Measurements from ENCODE around the gene MAP2K7. TPM values are rescaled to one million over a fixed set of nuclear protein-coding genes. Genes with fewer than 3 reads are reported as not detected.
"Not testable (repeated sequence)": the region's sequence is repeated elsewhere in the genome, so short reads cannot be mapped to it uniquely, and the experiment has no call there.

MAP2K7 gene
- total RNA-seq, 1 donor from 2014 or later = 20.8 TPM

- DNase-seq (ENCODE audit: low spot score) = not testable (repeated sequence)
Observed at GRCh38 chr19:7918062-7918614, 14.5 kb downstream of the MAP2K7 start.

GRCh38 chr19:7918615-7919421 is 15.1 kb downstream of the MAP2K7 start:
- DNase-seq (ENCODE audit: low spot score) (peak; percentile 93), ATAC-seq (peak; percentile 47)

More at GRCh38 chr19:7918062-7918614, 14.5 kb downstream of the MAP2K7 start:
- not testable (repeated sequence) for ATAC-seq

- DNase-seq (ENCODE audit: low spot score) (peak; percentile 99), ATAC-seq (peak; percentile 58)
Observed at GRCh38 chr19:7919610-7920518, 16.2 kb downstream of the MAP2K7 start, which contains the start of gene SNAPC2. Gene SNAPC2, plus strand, starts transcription at chr19:7920338. Its CDS starts 29 bp downstream, at chr19:7920367.

- peak; percentile 70 for ATAC-seq
- DNase-seq (ENCODE audit: low spot score) = peak; percentile 100
Observed at GRCh38 chr19:7920519-7921301, 17.0 kb downstream of the MAP2K7 start.

- DNase-seq (ENCODE audit: low spot score) (no peak), ATAC-seq (no peak)
Observed at GRCh38 chr19:7921302-7921966, 17.8 kb downstream of the MAP2K7 start.

GRCh38 chr19:7921967-7922835 is 18.5 kb downstream of the MAP2K7 start:
- no peak for DNase-seq (ENCODE audit: low spot score)
- no peak for ATAC-seq

GRCh38 chr19:7922836-7923195 is 19.1 kb downstream of the MAP2K7 start:
- ATAC-seq (no peak), DNase-seq (ENCODE audit: low spot score) (no peak)

GRCh38 chr19:7923295-7924191 is 19.9 kb downstream of the MAP2K7 start:
- ATAC-seq = no peak
- DNase-seq (ENCODE audit: low spot score) = no peak

GRCh38 chr19:7924241-7924640 is 20.6 kb downstream of the MAP2K7 start:
- ATAC-seq (no peak), DNase-seq (ENCODE audit: low spot score) (no peak)

- no peak for ATAC-seq
- DNase-seq (ENCODE audit: low spot score) = no peak
Observed at GRCh38 chr19:7924651-7925170, 21.0 kb downstream of the MAP2K7 start.

- DNase-seq (ENCODE audit: low spot score) = peak; percentile 65
- no peak for ATAC-seq
Observed at GRCh38 chr19:7925171-7925851, 21.6 kb downstream of the MAP2K7 start.

- ATAC-seq (peak; percentile 70), DNase-seq (ENCODE audit: low spot score) (peak; percentile 70)
Observed at GRCh38 chr19:7926021-7926726, 22.5 kb downstream of the MAP2K7 start, which contains the start of gene CTXN1. Gene CTXN1, minus strand, starts transcription at chr19:7926135. Its CDS starts 597 bp downstream, at chr19:7925538.

- peak; percentile 50 for DNase-seq (ENCODE audit: low spot score)
Observed at GRCh38 chr19:7926727-7927604, 23.3 kb downstream of the MAP2K7 start.

GRCh38 chr19:7927605-7928333 is 24.1 kb downstream of the MAP2K7 start:
- DNase-seq (ENCODE audit: low spot score) (peak; percentile 48), ATAC-seq (no peak)

More at GRCh38 chr19:7926727-7927604, 23.3 kb downstream of the MAP2K7 start:
- no peak for ATAC-seq

- DNase-seq (ENCODE audit: low spot score) = no peak
- no peak for ATAC-seq
Observed at GRCh38 chr19:7928334-7928706, 24.6 kb downstream of the MAP2K7 start.
